Measurements from ENCODE around the gene DNAH8. TPM values are rescaled to one million over a fixed set of nuclear protein-coding genes. Genes with fewer than 3 reads are reported as not detected.

Gene DNAH8
- total RNA-seq, 1 experiment from 2014 or later, result not detected

- ChIA-PET POLR2A (interaction anchor here (0.6 kb wide), 1 partner anchor 743 kb away, joined by 3 read pairs; no protein-coding TSS in a partner anchor), CTCF (no interaction called here)
- intact Hi-C loops (cut with micrococcal nuclease), result no loop called here
- no peak for TF ChIP-seq CTCF (IDR thresholded peaks at IDR 0.05; ENCODE audit: unreplicated experiment)
- DNase-seq (ENCODE audit: unreplicated experiment), result no peak
- Mint-ChIP-seq H3K27me3 (ENCODE audit: insufficient read depth, unreplicated experiment) (no peaks in the 10 kb centered on the region), H3K9me3 (ENCODE audit: unreplicated experiment) (no peaks in the 10 kb centered on the region), H3K36me3 (ENCODE audit: insufficient read depth, unreplicated experiment) (peaks cover 50% of the 10 kb centered on the region), H3K27ac (ENCODE audit: low read depth, unreplicated experiment) (no peak overlapping the region), H3K4me1 (ENCODE audit: insufficient read depth, unreplicated experiment) (peaks cover 5% of the 10 kb centered on the region), H3K4me3 (ENCODE audit: unreplicated experiment) (no peak overlapping the region)
- no TSS peak for BruUV-seq (replicated peaks)
Measured at GRCh38 chr6:38681850-38682249, 33.3 kb upstream of the DNAH8 start.

- no TSS peak for BruUV-seq (replicated peaks)
- Mint-ChIP-seq H3K27me3 (ENCODE audit: insufficient read depth, unreplicated experiment) (no peaks in the 10 kb centered on the region), H3K4me3 (ENCODE audit: unreplicated experiment) (no peak overlapping the region), H3K27ac (ENCODE audit: low read depth, unreplicated experiment) (no peak overlapping the region), H3K4me1 (ENCODE audit: insufficient read depth, unreplicated experiment) (peaks cover 10% of the 10 kb centered on the region), H3K36me3 (ENCODE audit: insufficient read depth, unreplicated experiment) (peaks cover 39% of the 10 kb centered on the region), H3K9me3 (ENCODE audit: unreplicated experiment) (no peaks in the 10 kb centered on the region)
- POLR2A ChIA-PET, result interaction anchor here (0.8 to 0.9 kb wide), 2 partner anchors 12 to 20 kb away, joined by 3 to 4 read pairs; no protein-coding TSS in a partner anchor
- DNase-seq (ENCODE audit: unreplicated experiment), result no peak
- CTCF ChIA-PET, result interaction anchor here (0.5 to 1.1 kb wide), 6 partner anchors 13 to 541 kb away, joined by 3 to 4 read pairs (median 3); no protein-coding TSS in a partner anchor
- TF ChIP-seq CTCF (IDR thresholded peaks at IDR 0.05; ENCODE audit: unreplicated experiment), result no peak
- intact Hi-C loops (cut with micrococcal nuclease), result no loop called here
Measured at GRCh38 chr6:38684237-38684636, 30.9 kb upstream of the DNAH8 start.

GRCh38 chr6:38684904-38685303 is 30.2 kb upstream of the DNAH8 start:
- no TSS peak for BruUV-seq (replicated peaks)

More at GRCh38 chr6:38684904-38685303, 30.2 kb upstream of the DNAH8 start:
- CTCF ChIA-PET, result no interaction called here
- Mint-ChIP-seq H3K4me1 (ENCODE audit: insufficient read depth, unreplicated experiment) (peaks cover 10% of the 10 kb centered on the region), H3K27me3 (ENCODE audit: insufficient read depth, unreplicated experiment) (no peaks in the 10 kb centered on the region), H3K9me3 (ENCODE audit: unreplicated experiment) (no peaks in the 10 kb centered on the region), H3K4me3 (ENCODE audit: unreplicated experiment) (no peak overlapping the region), H3K27ac (ENCODE audit: low read depth, unreplicated experiment) (no peak overlapping the region), H3K36me3 (ENCODE audit: insufficient read depth, unreplicated experiment) (peaks cover 39% of the 10 kb centered on the region)
- intact Hi-C loops (cut with micrococcal nuclease), result no loop called here
- TF ChIP-seq CTCF (IDR thresholded peaks at IDR 0.05; ENCODE audit: unreplicated experiment), result no peak
- DNase-seq (ENCODE audit: unreplicated experiment), result no peak
- POLR2A ChIA-PET, result interaction anchor here (0.8 kb wide), 1 partner anchor 20 kb away, joined by 3 read pairs; no protein-coding TSS in a partner anchor

All from MCF 10A (cell line).